HEK293 (cell line): ENCODE data around the gene TMEM208.

Experiments used
- CTCF ChIA-PET: fragments of 350-600 bp; formaldehyde crosslinking; extraction: SDS; loops from one replicate; lab custom pipeline; 2021; ENCODE audit warnings: antibody characterized with exemption; lab: Yijun Ruan, JAX
- POLR2A ChIA-PET: fragments of 300-600 bp; formaldehyde crosslinking; extraction: SDS; loops from one replicate; lab custom pipeline; 2020; ENCODE audit warnings: antibody characterized with exemption, inconsistent platforms; lab: Yijun Ruan, JAX
- H3K27ac ChIP-seq: fragments of 200-500 bp; sonication (Bioruptor generic); 2 replicates; pipeline ENCODE4 v1.5.1; 2014; ENCODE audit warnings: low read depth, low read length, control low read depth, inconsistent platforms; ENCODE audit errors: extremely low read depth
- H3K36me3 ChIP-seq, 2 experiments: fragments of 200-500 bp in 1 of 2; sonication (Bioruptor generic) in 1 of 2; 1 replicate in 1 of 2; 2 replicates in 1 of 2; pipeline ENCODE4 v1.5.1; 2014 to 2017; ENCODE audit warnings: inconsistent platforms in 2 of 2, low read length in 2 of 2; ENCODE audit not compliant: control insufficient read depth in 2 of 2, insufficient read depth in 1 of 2
- H3K4me1 ChIP-seq: fragments of 200-500 bp; sonication (Bioruptor generic); 2 replicates; pipeline ENCODE4 v1.5.1; 2014; ENCODE audit warnings: mild to moderate bottlenecking, low read length, inconsistent platforms; ENCODE audit not compliant: control insufficient read depth, insufficient read depth
- H3K4me3 ChIP-seq: 2 replicates; pipeline ENCODE4 v1.5.1; 2011; ENCODE audit warnings: low read depth, mild to moderate bottlenecking, control low read depth, low read length, moderate library complexity
- H3K9me3 ChIP-seq: fragments of 200-500 bp; sonication (Bioruptor generic); 2 replicates; pipeline ENCODE4 v1.5.1; 2014; ENCODE audit warnings: low read depth, low read length, inconsistent platforms; ENCODE audit not compliant: control insufficient read depth, insufficient read depth
- GLIS2 ChIP-seq: fragments of 450-650 bp; formaldehyde crosslinking; IDR thresholded peaks from 2 replicates; pipeline ENCODE4 v1.5.1; 2016; ENCODE audit warnings: missing biosample characterization, missing genetic modification characterization
- PBX3 ChIP-seq: sonication (generic); formaldehyde crosslinking; IDR thresholded peaks from 2 replicates; pipeline ENCODE4 v1.8.1; 2022; ENCODE audit warnings: mild to moderate bottlenecking, moderate library complexity, missing genetic modification reagents
- PRDM10 ChIP-seq: fragments of 450-650 bp; formaldehyde crosslinking; IDR thresholded peaks from 2 replicates; pipeline ENCODE4 v1.5.1; 2016; ENCODE audit warnings: missing biosample characterization, missing genetic modification characterization
- SP7 ChIP-seq: fragments of 450-650 bp; formaldehyde crosslinking; IDR thresholded peaks from 2 replicates; pipeline ENCODE4 v1.5.1; 2016; ENCODE audit warnings: missing biosample characterization, missing genetic modification characterization
- WT1 ChIP-seq: fragments of 450-650 bp; formaldehyde crosslinking; IDR thresholded peaks from 2 replicates; pipeline ENCODE4 v1.5.1; 2016; ENCODE audit warnings: missing biosample characterization, missing genetic modification characterization
- ZBTB1 ChIP-seq: fragments of 450-650 bp; formaldehyde crosslinking; IDR thresholded peaks from 2 replicates; pipeline ENCODE4 v1.5.1; 2016; ENCODE audit warnings: missing biosample characterization, missing genetic modification characterization
- ZBTB17 ChIP-seq: fragments of 450-650 bp; formaldehyde crosslinking; IDR thresholded peaks from 2 replicates; pipeline ENCODE4 v1.5.1; 2016; ENCODE audit warnings: missing biosample characterization, missing genetic modification characterization
- ZBTB44 ChIP-seq: fragments of 450-650 bp; IDR thresholded peaks from 2 replicates; pipeline ENCODE4 v1.5.1; 2018; ENCODE audit warnings: missing biosample characterization, mild to moderate bottlenecking, missing genetic modification characterization
- ZNF121 ChIP-seq: fragments of 450-650 bp; formaldehyde crosslinking; IDR thresholded peaks from 2 replicates; pipeline ENCODE4 v1.5.1; 2016; ENCODE audit warnings: missing biosample characterization, missing genetic modification characterization
- ZNF132 ChIP-seq: fragments of 450-650 bp; formaldehyde crosslinking; IDR thresholded peaks from 2 replicates; pipeline ENCODE4 v1.5.1; 2017; ENCODE audit warnings: missing biosample characterization, missing genetic modification characterization, borderline replicate concordance
- ZNF148 ChIP-seq: fragments of 450-650 bp; formaldehyde crosslinking; IDR thresholded peaks from 2 replicates; pipeline ENCODE4 v1.5.0; 2017; ENCODE audit warnings: missing biosample characterization, missing genetic modification characterization, borderline replicate concordance
- ZNF214 ChIP-seq: fragments of 450-650 bp; formaldehyde crosslinking; IDR thresholded peaks from 2 replicates; pipeline ENCODE4 v1.5.1; 2017; ENCODE audit warnings: missing biosample characterization, mild to moderate bottlenecking, missing genetic modification characterization, borderline replicate concordance
- ZNF266 ChIP-seq: fragments of 450-650 bp; formaldehyde crosslinking; IDR thresholded peaks from 2 replicates; pipeline ENCODE4 v1.5.1; 2016; ENCODE audit warnings: missing biosample characterization, missing genetic modification characterization, low read depth
- ZNF350 ChIP-seq: fragments of 450-650 bp; formaldehyde crosslinking; IDR thresholded peaks from 2 replicates; pipeline ENCODE4 v1.5.0; 2017; ENCODE audit warnings: missing biosample characterization, mild to moderate bottlenecking, missing genetic modification characterization
- ZNF398 ChIP-seq: fragments of 450-650 bp; formaldehyde crosslinking; IDR thresholded peaks from 2 replicates; pipeline ENCODE4 v1.5.1; 2017; ENCODE audit warnings: missing biosample characterization, missing genetic modification characterization
- ZNF416 ChIP-seq: fragments of 450-650 bp; formaldehyde crosslinking; IDR thresholded peaks from 2 replicates; pipeline ENCODE4 v1.5.1; 2016; ENCODE audit warnings: missing biosample characterization, missing genetic modification characterization
- ZNF488 ChIP-seq: fragments of 450-650 bp; formaldehyde crosslinking; IDR thresholded peaks from 2 replicates; pipeline ENCODE4 v1.5.1; 2016; ENCODE audit warnings: missing biosample characterization, missing genetic modification characterization
- ZNF645 ChIP-seq: fragments of 450-650 bp; formaldehyde crosslinking; IDR thresholded peaks from 2 replicates; pipeline ENCODE4; 2016; ENCODE audit warnings: missing biosample characterization, missing genetic modification characterization

The TMEM208 gene

GRCh38 chr16:67190041-67190440 is 36.9 kb upstream of the TMEM208 start, which contains the start of gene EXOC3L1:
Gene EXOC3L1 (minus strand): TSS chr16:67190136. CDS start chr16:67189676, 460 bp downstream.
- peaks cover 7% of the 10 kb centered on the region for H3K4me1 ChIP-seq
- H3K36me3 ChIP-seq: peaks cover 4 to 23% of the 10 kb centered on the region in 2 experiments; a peak in 2 of 3 replicates
- H3K9me3 ChIP-seq: no peaks in the 10 kb centered on the region
- TF ChIP-seq GLIS2 (no peak), ZNF645 (tag by site-specific recombination) (no peak), ZBTB1 (tag by site-specific recombination) (no peak), PBX3 (CRISPR knock-in tag) (no peak), ZNF416 (tag by site-specific recombination) (no peak), ZNF350 (tag by site-specific recombination) (no peak), ZNF266 (no peak)
- H3K27ac ChIP-seq: no peak within 1 kb of the TSS
- no peak within 1 kb of the TSS for H3K4me3 ChIP-seq
- ChIA-PET POLR2A (interaction anchor here (0.6 kb wide), 1 partner anchor 57 kb away, joined by 4 read pairs; no protein-coding TSS in a partner anchor), CTCF (interaction anchor here (0.7 to 1.2 kb wide), 2 partner anchors 35 to 174 kb away, joined by 5 to 6 read pairs; no protein-coding TSS in a partner anchor)

GRCh38 chr16:67190448-67191399 is 36.2 kb upstream of the TMEM208 start:
- POLR2A ChIA-PET: interaction anchor here (0.6 kb wide), 1 partner anchor 56 kb away, joined by 4 read pairs; no protein-coding TSS in a partner anchor
- CTCF ChIA-PET: interaction anchor here (0.7 to 1.2 kb wide), 2 partner anchors 35 to 175 kb away, joined by 5 to 6 read pairs; no protein-coding TSS in a partner anchor
- H3K27ac ChIP-seq: no peak overlapping the region
- TF ChIP-seq ZNF488 (tag by site-specific recombination) (no peak), ZNF132 (no peak), WT1 (tag by site-specific recombination) (no peak), ZBTB44 (tag by site-specific recombination) (no peak), SP7 (tag by site-specific recombination) (peak; percentile 92), ZNF148 (no peak), ZBTB17 (peak; percentile 61), PRDM10 (tag by site-specific recombination) (peak; percentile 54), ZNF214 (tag by site-specific recombination) (no peak), ZNF398 (tag by site-specific recombination) (0 out of 2 replicates have a peak, but pooled peaks have one; percentile 22), ZNF121 (tag by site-specific recombination) (peak; percentile 89)

More at GRCh38 chr16:67190448-67191399, 36.2 kb upstream of the TMEM208 start:
- no peak overlapping the region for H3K4me3 ChIP-seq
- peaks cover 7 to 30% of the 10 kb centered on the region in 2 experiments; a peak in 2 of 3 replicates for H3K36me3 ChIP-seq
- no peaks in the 10 kb centered on the region for H3K9me3 ChIP-seq
- H3K4me1 ChIP-seq: peaks cover 7% of the 10 kb centered on the region
